Loucy (cell line): ENCODE results near the gene IL4.

Experiments
- H2AFZ ChIP-seq: fragments of 200-600 bp; sonication (generic); 2 replicates; pipeline ENCODE4 v1.6.0; 2016; ENCODE audit warnings: antibody characterized with exemption, mild to moderate bottlenecking, low read length, moderate library complexity
- H3F3A ChIP-seq: fragments of 200-600 bp; 2 replicates; pipeline ENCODE4 v1.6.0; 2016; ENCODE audit warnings: antibody characterized with exemption, low read depth, mild to moderate bottlenecking
- H3K27me3 ChIP-seq: fragments of 200-600 bp; sonication (generic); 2 replicates; pipeline ENCODE4 v1.6.1; 2014; ENCODE audit warnings: low read length, mild to moderate bottlenecking; ENCODE audit not compliant: insufficient read depth, poor library complexity, severe bottlenecking
- H3K36me3 ChIP-seq: fragments of 200-600 bp; sonication (generic); 2 replicates; pipeline ENCODE4 v1.6.1; 2016; ENCODE audit warnings: low read length; ENCODE audit not compliant: insufficient read depth
- H3K4me1 ChIP-seq: fragments of 200-600 bp; sonication (generic); 2 replicates; pipeline ENCODE4 v1.5.1; 2014; ENCODE audit warnings: low read length, mild to moderate bottlenecking; ENCODE audit not compliant: insufficient read depth, poor library complexity, severe bottlenecking
- H3K4me2 ChIP-seq: fragments of 200-600 bp; sonication (generic); 2 replicates; pipeline ENCODE4 v1.6.0; 2014; ENCODE audit warnings: antibody characterized with exemption, low read length, low read depth, mild to moderate bottlenecking; ENCODE audit not compliant: poor library complexity, severe bottlenecking
- H3K4me3 ChIP-seq: fragments of 200-600 bp; sonication (generic); 2 replicates; pipeline ENCODE4 v1.5.1; 2014; ENCODE audit warnings: low read length, mild to moderate bottlenecking, mixed read lengths; ENCODE audit not compliant: poor library complexity, severe bottlenecking
- H3K79me2 ChIP-seq: fragments of 200-600 bp; sonication (generic); 2 replicates; pipeline ENCODE4 v1.6.1; 2014; ENCODE audit warnings: low read length; ENCODE audit not compliant: insufficient read depth
- H3K9ac ChIP-seq: fragments of 200-600 bp; sonication (generic); 2 replicates; pipeline ENCODE4 v1.6.0; 2014; ENCODE audit warnings: mild to moderate bottlenecking, low read depth, low read length, moderate library complexity; ENCODE audit not compliant: poor library complexity, severe bottlenecking
- H3K9me2 ChIP-seq: fragments of 200-600 bp; sonication (generic); replicated peaks from 2 replicates; pipeline ENCODE4 v1.6.1; 2016; ENCODE audit warnings: low read depth, low read length, mixed read lengths
- H3K9me3 ChIP-seq: fragments of 200-600 bp; sonication (generic); 2 replicates; pipeline ENCODE4 v1.6.1; 2014; ENCODE audit warnings: mild to moderate bottlenecking, antibody characterized with exemption, low read length, low read depth; ENCODE audit not compliant: insufficient read depth
- H4K20me1 ChIP-seq: fragments of 200-600 bp; sonication (generic); 2 replicates; pipeline ENCODE4 v1.6.0; 2014; ENCODE audit warnings: antibody characterized with exemption, low read length, mild to moderate bottlenecking; ENCODE audit not compliant: insufficient read depth, poor library complexity, severe bottlenecking
- CTCF ChIP-seq: fragments of 200-600 bp; sonication (generic); conservative IDR thresholded peaks from 2 replicates; pipeline ENCODE4 v1.5.1; 2014; ENCODE audit warnings: mild to moderate bottlenecking, antibody characterized with exemption, low read length
- EZH2phosphoT487 ChIP-seq: fragments of 200-600 bp; IDR thresholded peaks from 2 replicates; pipeline ENCODE4 v1.6.1; 2018; ENCODE audit warnings: antibody characterized with exemption, mild to moderate bottlenecking, moderate library complexity, borderline replicate concordance

The IL4 gene

DNA sequence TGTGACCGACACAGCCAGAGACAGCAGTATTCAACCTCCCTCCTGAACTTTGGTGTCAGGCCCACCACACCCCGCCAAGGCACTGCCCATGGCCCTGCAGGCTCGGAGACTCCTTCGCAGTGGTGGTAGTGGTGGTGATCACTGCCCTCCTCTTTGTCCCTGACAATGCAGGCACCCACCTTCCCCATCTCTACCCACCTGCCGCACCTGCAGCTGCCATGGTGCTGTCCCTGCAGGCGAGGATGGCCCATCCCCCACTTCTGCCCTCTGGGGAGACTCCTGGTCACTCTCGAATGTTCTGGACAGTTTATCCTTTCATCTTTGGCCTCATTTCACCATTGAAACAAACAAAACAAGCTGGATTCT lies 4.4 kb upstream of the IL4 start:
- TF ChIP-seq CTCF (no peak), EZH2phosphoT487 (no peak)

DNA sequence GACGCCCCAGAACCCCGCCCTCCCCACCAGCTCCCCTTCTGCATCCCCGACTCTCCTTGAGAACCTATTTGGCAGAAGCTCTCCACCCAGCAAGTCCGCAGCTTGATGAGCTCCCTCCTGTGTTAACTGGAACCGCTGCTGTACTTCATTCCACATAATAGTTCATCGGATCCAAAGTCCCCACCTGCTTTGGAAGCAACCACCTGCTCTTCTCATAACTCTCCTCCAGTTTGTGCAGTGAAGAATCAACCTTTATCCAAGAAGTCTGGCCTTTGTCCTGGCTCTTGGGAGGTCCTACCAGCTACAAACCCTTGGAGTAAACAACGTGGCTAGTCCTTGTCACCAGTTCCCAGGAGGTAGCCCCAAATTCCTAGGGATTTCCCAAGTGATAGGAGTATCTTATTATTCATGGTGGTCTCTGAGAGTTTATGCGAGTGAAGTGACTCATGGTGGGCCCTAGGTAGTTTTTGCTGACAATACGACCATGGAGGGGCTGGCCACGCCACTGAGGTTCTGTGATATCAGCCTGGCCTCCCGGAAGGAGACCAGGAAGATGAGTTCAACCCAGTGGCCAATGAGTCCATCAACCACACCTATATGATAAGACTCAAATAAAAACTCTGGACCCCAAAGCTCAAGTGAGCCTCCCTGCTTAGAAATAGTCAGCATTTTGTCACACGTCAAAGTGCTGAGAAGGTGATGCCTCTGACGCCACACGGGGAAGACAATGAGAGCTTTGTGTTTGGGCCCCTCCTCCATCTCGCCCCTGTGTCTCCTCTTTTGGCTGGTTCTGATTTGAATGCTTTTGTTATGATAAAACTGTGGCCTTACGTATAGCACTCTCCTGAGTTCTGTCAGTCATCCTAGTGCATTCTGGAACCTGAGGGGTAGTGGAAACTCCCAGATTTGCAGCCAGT lies 3.6 kb upstream of the IL4 start:
- no peak overlapping the region for H3K4me3 ChIP-seq
- H3K9me2 ChIP-seq = no peaks in the 10 kb centered on the region
- H3K9ac ChIP-seq = no peak overlapping the region
- H2AFZ ChIP-seq = no peak overlapping the region
- H3K27me3 ChIP-seq = no peaks in the 10 kb centered on the region
- no peaks in the 10 kb centered on the region for H3K79me2 ChIP-seq
- TF ChIP-seq CTCF = no peak
- no peak for TF ChIP-seq EZH2phosphoT487
- H3K36me3 ChIP-seq = no peaks in the 10 kb centered on the region
- no peak overlapping the region for H3K4me2 ChIP-seq
- no peaks in the 10 kb centered on the region for H4K20me1 ChIP-seq
- peaks cover 7% of the 10 kb centered on the region for H3K4me1 ChIP-seq
- no peaks in the 10 kb centered on the region for H3K9me3 ChIP-seq
- no peaks in the 10 kb centered on the region for H3F3A ChIP-seq

More for the DNA sequence above, 4.4 kb upstream of the IL4 start:
- Histone ChIP-seq H3K9ac (no peak overlapping the region), H3K9me2 (no peaks in the 10 kb centered on the region), H3K79me2 (no peaks in the 10 kb centered on the region), H3K27me3 (no peaks in the 10 kb centered on the region), H3K4me1 (peaks cover 7% of the 10 kb centered on the region), H3K4me3 (no peak overlapping the region), H3K4me2 (no peak overlapping the region), H2AFZ (no peak overlapping the region), H4K20me1 (no peaks in the 10 kb centered on the region), H3K9me3 (no peaks in the 10 kb centered on the region), H3K36me3 (no peaks in the 10 kb centered on the region), H3F3A (no peaks in the 10 kb centered on the region)

- Histone ChIP-seq H3K27me3 (no peaks in the 10 kb centered on the region), H3K36me3 (no peaks in the 10 kb centered on the region), H3K9ac (no peak overlapping the region), H3K4me1 (peaks cover 7% of the 10 kb centered on the region), H3F3A (no peaks in the 10 kb centered on the region), H3K9me2 (no peaks in the 10 kb centered on the region), H3K4me2 (no peak overlapping the region), H3K4me3 (no peak overlapping the region), H2AFZ (no peak overlapping the region), H4K20me1 (no peaks in the 10 kb centered on the region), H3K9me3 (no peaks in the 10 kb centered on the region), H3K79me2 (no peaks in the 10 kb centered on the region)
- no peak for TF ChIP-seq CTCF
- no peak for TF ChIP-seq EZH2phosphoT487
These were observed 2.8 kb upstream of the IL4 start for GRCh38 chr5:132671000-132671399.
